Ishikawa (cell line): ENCODE results near the gene DNAJB2.

Experiments
- EP300 ChIP-seq: IDR thresholded peaks from 2 replicates; pipeline ENCODE4 v1.6.1; 2012; ENCODE audit warnings: borderline replicate concordance
- FOXM1 ChIP-seq: IDR thresholded peaks from 2 replicates; pipeline ENCODE4 v1.6.1; 2012; ENCODE audit warnings: low read depth, borderline replicate concordance
- NFIC ChIP-seq: IDR thresholded peaks from 2 replicates; pipeline ENCODE4 v1.6.1; 2012
- YY1 ChIP-seq: IDR thresholded peaks from 2 replicates; pipeline ENCODE4 v1.6.1; 2012; ENCODE audit warnings: low read depth
- TF ChIP-seq, protein P1 (sequence below): IDR thresholded peaks from 2 replicates; pipeline ENCODE4 v1.6.1; 2012; ENCODE audit warnings: low read depth, mild to moderate bottlenecking

DNA sequence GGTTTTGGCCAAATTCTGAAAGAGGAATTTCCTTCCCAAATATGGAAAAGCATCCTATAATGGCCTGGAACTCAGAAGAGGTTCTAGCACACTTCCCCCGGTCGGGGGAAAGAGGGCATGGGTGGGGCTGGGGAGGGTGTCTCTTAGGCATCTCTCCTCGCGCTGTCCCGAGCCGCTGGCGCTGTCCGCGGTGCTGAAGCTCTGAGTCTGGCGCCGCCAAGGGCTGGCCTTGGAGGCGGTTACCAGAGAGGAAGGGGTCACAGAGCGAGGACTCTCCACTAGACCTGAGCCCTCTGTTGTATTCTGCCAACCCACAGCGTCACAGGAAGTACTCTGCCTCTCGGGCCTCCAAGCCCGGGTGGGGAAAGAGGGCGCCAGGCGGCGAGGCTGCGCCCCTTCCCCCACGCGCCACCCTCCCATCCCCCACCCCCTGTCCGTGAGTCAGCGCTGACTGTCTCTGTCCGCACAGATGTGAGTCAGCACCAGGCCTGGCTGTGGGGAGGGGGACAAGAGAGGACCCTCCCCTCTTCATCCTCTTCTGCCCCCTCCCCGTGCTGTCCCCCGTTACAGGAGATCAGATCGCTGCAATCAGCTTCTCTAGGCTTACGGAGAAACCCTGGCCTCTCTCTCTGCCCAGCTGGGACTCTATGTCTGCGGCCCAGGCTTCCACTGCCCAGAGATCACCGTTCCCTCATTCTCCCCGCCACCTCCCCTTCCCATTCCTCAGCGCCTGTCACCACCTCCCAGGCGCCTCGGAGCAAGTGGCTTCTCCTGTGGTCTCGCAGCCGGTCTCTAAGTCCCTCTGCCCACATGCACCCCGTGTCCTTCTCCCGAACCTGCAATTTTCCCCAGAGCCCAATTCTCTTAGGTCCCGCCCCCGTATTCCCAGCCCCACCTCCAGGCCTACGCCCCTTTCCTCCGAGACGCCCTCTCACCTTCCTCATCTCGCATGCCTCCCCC, 29.3 kb downstream of the DNAJB2 start:
- TF ChIP-seq, protein P1, sequence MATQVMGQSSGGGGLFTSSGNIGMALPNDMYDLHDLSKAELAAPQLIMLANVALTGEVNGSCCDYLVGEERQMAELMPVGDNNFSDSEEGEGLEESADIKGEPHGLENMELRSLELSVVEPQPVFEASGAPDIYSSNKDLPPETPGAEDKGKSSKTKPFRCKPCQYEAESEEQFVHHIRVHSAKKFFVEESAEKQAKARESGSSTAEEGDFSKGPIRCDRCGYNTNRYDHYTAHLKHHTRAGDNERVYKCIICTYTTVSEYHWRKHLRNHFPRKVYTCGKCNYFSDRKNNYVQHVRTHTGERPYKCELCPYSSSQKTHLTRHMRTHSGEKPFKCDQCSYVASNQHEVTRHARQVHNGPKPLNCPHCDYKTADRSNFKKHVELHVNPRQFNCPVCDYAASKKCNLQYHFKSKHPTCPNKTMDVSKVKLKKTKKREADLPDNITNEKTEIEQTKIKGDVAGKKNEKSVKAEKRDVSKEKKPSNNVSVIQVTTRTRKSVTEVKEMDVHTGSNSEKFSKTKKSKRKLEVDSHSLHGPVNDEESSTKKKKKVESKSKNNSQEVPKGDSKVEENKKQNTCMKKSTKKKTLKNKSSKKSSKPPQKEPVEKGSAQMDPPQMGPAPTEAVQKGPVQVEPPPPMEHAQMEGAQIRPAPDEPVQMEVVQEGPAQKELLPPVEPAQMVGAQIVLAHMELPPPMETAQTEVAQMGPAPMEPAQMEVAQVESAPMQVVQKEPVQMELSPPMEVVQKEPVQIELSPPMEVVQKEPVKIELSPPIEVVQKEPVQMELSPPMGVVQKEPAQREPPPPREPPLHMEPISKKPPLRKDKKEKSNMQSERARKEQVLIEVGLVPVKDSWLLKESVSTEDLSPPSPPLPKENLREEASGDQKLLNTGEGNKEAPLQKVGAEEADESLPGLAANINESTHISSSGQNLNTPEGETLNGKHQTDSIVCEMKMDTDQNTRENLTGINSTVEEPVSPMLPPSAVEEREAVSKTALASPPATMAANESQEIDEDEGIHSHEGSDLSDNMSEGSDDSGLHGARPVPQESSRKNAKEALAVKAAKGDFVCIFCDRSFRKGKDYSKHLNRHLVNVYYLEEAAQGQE: peak; percentile 99
- peak; percentile 17; the same call in 1 of the 2 replicates for TF ChIP-seq NFIC
- TF ChIP-seq EP300: no peak
- TF ChIP-seq FOXM1: no peak
- TF ChIP-seq YY1: no peak
